ENCODE data around the gene PAF1.
"Not testable (repeated sequence)": the region's sequence is repeated elsewhere in the genome, so short reads cannot be mapped to it uniquely, and the experiment has no call there.

Gene PAF1

DNA sequence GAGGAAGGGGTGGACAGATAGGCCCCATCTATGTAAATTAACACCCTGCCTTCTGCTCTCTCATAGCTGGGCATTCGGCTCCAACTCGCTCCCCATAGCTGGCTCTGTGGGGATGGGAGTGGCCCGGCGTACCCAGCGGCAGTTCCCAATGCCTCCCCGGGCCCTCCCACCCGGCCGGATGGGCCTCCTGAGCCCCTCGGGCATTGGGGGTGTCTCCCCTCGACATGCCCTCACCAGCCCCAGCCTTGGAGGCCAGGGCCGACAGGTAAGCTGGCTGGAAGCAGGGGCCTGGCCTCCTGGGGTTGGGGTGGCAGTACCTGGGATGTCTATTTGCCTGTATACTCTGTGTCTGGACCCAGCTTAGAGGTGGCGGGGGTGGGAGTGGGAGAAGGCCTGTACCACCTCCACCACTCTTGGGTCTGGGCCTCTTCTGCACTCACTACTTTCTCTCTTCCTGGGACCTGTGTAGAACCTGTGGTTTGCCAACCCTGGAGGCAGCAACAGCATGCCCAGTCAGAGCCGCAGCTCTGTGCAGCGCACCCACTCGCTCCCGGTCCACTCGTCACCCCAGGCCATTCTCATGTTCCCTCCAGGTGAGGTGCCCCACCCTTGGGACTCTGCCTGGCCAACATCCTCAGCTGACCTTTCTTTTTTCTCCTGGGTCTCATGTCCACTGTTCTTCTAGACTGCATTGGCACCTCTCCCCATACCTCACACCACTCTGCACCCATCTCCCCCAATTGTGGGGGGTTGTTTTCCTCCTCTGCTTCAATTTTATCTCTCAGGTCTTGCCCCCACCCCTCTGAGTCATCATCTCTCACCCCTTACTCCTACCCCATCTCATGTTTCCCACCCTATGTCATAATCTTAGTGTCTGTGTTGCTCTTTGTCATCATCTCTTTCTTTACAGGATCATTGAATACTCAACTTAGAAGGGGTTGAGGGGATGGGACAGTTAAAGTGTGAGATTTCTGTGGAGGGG lies 10.1 kb downstream of the PAF1 start:
- DNase-seq = no peak

GRCh38 chr19:39379865-39380396 lies 11.0 kb downstream of the PAF1 start:
- no peak for DNase-seq

DNA sequence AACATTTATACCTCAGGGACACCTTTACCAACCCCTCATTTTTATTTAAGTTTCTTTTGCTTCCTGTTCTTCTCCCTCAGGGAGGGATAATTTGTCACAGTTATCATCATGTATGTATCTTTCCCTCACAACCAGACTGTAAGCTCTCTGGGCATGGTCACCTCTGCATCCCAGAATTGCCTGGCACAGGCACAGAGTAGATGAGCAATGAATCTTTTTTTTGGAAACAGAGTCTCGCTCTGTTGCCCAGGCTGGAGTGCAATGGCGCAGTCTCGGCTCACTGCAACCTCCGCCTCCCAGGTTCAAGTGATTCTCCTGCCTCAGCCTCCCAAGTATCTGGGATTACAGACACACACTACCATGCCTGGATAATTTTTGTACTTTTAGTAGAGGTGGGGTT lies 11.5 kb downstream of the PAF1 start:
- not testable (repeated sequence) for DNase-seq

- DNase-seq = no peak
Measured at GRCh38 chr19:39377373-39378362, 13.2 kb downstream of the PAF1 start.

DNA sequence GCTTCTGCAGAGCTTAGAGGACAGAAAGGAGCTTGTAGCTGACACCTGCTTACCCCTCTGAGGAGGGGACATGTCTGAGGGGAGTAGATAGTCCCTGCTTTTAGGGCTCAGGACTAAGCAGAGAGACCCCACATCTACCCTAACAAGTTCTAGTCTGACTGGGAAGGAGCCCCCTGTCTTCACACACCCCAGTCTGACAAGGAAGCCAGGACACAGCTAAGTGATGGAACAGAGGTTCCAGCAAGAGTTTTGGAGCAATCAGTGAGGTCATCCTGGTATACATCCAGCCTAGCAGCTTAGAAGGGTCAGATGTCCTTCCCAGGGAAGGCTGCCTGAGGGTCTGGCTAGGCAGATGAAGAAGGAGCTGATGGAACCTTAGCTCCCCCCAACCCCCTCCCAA lies 15.0 kb downstream of the PAF1 start:
- no peak for DNase-seq

- DNase-seq = no peak
Measured at GRCh38 chr19:39372941-39373340, 18.0 kb downstream of the PAF1 start.

- no peak for DNase-seq
Measured at GRCh38 chr19:39372047-39372802, 18.7 kb downstream of the PAF1 start.

- DNase-seq = no peak
Measured at GRCh38 chr19:39370735-39371134, 20.2 kb downstream of the PAF1 start.

GRCh38 chr19:39369200-39369599 lies 21.7 kb downstream of the PAF1 start:
- DNase-seq = no peak

- DNase-seq = no peak
Measured at GRCh38 chr19:39365531-39365930, 25.4 kb downstream of the PAF1 start.

GRCh38 chr19:39363901-39364457 lies 26.9 kb downstream of the PAF1 start:
- DNase-seq = no peak

DNA sequence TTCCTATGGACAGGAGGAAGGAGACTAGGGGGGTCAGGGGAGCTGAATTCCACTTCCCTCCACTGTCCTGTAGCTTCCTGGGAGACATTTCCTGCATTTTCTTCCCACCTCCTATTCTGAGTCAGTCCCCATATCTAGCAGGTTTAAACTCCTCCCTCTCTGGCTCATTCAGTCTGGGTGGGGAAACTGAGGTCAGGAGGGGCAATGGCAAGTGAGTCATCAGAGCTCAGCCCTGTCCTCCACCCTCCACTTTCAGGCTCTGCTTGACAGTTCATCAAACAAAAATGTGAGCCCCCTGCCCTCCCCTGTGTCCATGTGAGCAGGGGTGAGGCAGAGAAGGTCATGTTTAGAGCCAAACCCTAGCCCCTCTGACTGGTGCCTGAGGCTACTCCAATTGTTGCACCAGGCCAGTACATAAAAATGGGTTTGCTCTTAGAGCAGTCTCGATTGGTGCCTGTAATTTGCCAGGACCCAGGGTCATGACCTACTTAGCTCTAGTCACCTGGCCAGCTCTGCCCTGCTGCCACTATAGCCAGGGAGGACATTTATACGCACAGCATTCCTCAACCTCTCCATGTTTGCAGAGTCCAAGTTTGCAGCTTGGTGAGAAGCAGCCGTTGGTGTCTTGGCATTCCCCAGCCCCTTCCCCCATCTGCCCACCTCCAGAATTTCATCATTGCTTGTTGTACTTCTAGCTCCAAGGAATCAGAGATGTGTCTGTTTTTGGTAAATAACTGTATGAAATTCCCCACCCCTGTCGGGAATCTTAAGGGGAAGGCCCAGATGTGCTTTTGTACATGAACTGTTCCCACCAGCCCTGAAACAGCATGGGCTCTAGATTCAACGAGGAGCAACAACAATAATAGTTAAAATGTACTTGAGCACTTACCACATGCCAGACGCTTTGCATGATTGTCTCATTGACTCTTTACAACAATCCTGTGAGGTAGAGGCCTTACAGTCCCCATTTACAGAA lies 27.9 kb downstream of the PAF1 start:
- DNase-seq = no peak

DNA sequence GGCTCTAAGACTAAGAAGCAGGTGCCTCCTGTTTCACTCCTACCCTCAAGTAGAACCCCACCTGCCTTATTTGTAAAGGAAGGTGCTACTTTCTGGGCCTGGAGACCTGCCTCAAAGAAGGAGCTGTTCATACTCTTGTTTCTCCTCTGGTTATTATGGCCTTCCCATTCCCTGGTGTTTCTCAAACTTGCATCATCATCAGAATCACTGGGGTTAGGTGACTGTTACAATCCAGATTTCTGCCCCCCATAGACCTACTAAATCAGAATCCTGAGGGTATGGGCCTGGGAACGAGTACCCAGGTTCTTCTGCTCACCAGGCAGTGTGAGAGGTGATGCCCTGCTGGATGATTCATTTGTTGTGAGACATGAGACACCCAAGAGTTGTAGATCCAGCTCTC lies 30.3 kb downstream of the PAF1 start:
- no peak for DNase-seq

GRCh38 chr19:39359026-39359425 lies 31.9 kb downstream of the PAF1 start:
- DNase-seq = no peak

- no peak for DNase-seq
Measured at GRCh38 chr19:39356647-39357046, 34.3 kb downstream of the PAF1 start.

- DNase-seq = no peak
Measured at GRCh38 chr19:39356073-39356472, 34.8 kb downstream of the PAF1 start.

- no peak for DNase-seq
Measured at GRCh38 chr19:39355253-39355652, 35.7 kb downstream of the PAF1 start.

GRCh38 chr19:39352381-39353255 lies 38.3 kb downstream of the PAF1 start:
- DNase-seq = no peak

DNA sequence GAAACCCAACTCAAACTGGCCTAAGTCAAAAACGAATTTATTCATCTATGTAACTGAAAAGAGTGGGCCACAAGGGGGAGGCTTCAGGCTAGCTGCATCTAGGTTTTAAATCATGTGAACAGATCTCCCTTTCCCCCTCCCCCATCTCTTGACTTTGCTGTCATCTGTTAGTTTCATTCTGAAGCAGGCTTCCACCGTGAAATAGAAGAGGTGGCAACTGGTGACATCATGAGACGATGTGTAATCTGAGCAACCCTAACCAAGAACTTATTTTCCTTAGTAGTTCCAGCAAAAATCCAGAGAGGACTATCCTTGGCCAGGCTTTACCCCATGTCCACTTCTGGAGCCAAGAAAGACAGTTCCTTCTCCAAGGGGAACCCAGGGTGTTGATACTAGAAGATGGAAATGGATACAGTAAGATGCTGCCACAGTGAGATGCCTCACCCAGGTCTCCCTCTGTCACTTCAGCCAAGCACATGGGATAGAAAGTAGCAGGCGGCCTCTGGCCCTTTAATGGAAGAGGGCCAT lies 39.3 kb downstream of the PAF1 start:
- no peak for DNase-seq

DNA sequence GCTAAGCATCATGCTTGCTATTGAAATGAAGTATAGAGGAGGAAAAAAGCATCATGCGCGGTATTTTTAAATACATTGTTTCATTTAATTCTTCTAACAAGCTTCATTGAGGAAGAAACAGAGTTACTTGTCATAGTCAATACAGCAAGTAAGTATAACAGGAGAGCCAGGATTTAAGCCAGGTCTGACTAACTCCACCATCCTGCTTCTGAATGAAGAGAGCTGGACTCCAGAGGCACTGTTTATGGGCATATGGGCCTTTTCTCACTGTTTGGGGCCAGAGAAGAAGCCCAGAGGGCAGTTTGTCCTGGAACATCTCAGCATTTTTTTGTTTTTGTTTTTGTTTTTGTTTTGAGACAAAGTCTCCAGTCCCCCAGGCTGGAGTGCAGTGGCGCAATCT lies 40.8 kb downstream of the PAF1 start:
- DNase-seq = no peak

Data from DMS53 (cell line).